ENCODE results near the gene OSBP2.
"Not testable (repeated sequence)": the region's sequence is repeated elsewhere in the genome, so short reads cannot be mapped to it uniquely, and the experiment has no call there.

OSBP2 gene

GRCh38 chr22:30718491-30718890 lies 23.8 kb downstream of the OSBP2 start:
- no peak for DNase-seq (ENCODE audit: low spot score)

- DNase-seq (ENCODE audit: low spot score), result no peak
Observed at GRCh38 chr22:30718938-30719337, 24.3 kb downstream of the OSBP2 start.

GRCh38 chr22:30720263-30720837 lies 25.7 kb downstream of the OSBP2 start:
- no peak for DNase-seq (ENCODE audit: low spot score)

- no peak for DNase-seq (ENCODE audit: low spot score)
Observed at GRCh38 chr22:30721741-30722140, 27.1 kb downstream of the OSBP2 start.

GRCh38 chr22:30728826-30729225 lies 34.2 kb downstream of the OSBP2 start:
- DNase-seq (ENCODE audit: low spot score), result no peak

GRCh38 chr22:30731658-30732057 lies 37.0 kb downstream of the OSBP2 start:
- DNase-seq (ENCODE audit: low spot score), result no peak

- DNase-seq (ENCODE audit: low spot score), result no peak
Observed at GRCh38 chr22:30732426-30732825, 37.8 kb downstream of the OSBP2 start.

- DNase-seq (ENCODE audit: low spot score), result no peak
Observed at GRCh38 chr22:30733181-30733631, 38.5 kb downstream of the OSBP2 start.

GRCh38 chr22:30740007-30740406 lies 45.3 kb downstream of the OSBP2 start:
- not testable (repeated sequence) for DNase-seq (ENCODE audit: low spot score)

- not testable (repeated sequence) for DNase-seq (ENCODE audit: low spot score)
Observed at GRCh38 chr22:30740511-30740910, 45.8 kb downstream of the OSBP2 start.

GRCh38 chr22:30742291-30743256 lies 47.9 kb downstream of the OSBP2 start:
- DNase-seq (ENCODE audit: low spot score), result no peak

GRCh38 chr22:30743257-30744020 lies 48.8 kb downstream of the OSBP2 start:
- DNase-seq (ENCODE audit: low spot score), result no peak

- no peak for DNase-seq (ENCODE audit: low spot score)
Observed at GRCh38 chr22:30744224-30744623, 49.5 kb downstream of the OSBP2 start.

GRCh38 chr22:30747493-30747892 lies 52.8 kb downstream of the OSBP2 start:
- no peak for DNase-seq (ENCODE audit: low spot score)

GRCh38 chr22:30749272-30749671 lies 54.6 kb downstream of the OSBP2 start:
- no peak for DNase-seq (ENCODE audit: low spot score)

GRCh38 chr22:30749849-30750248 lies 55.2 kb downstream of the OSBP2 start:
- DNase-seq (ENCODE audit: low spot score), result no peak

GRCh38 chr22:30751529-30751928 lies 56.9 kb downstream of the OSBP2 start:
- DNase-seq (ENCODE audit: low spot score), result no peak

- DNase-seq (ENCODE audit: low spot score), result no peak
Observed at GRCh38 chr22:30752771-30753170, 58.1 kb downstream of the OSBP2 start.

- no peak for DNase-seq (ENCODE audit: low spot score)
Observed at GRCh38 chr22:30753701-30754100, 59.0 kb downstream of the OSBP2 start.

GRCh38 chr22:30754521-30754920 lies 59.8 kb downstream of the OSBP2 start:
- no peak for DNase-seq (ENCODE audit: low spot score)

GRCh38 chr22:30754971-30755758 lies 60.5 kb downstream of the OSBP2 start:
- DNase-seq (ENCODE audit: low spot score), result no peak

GRCh38 chr22:30755759-30756124 lies 61.1 kb downstream of the OSBP2 start:
- DNase-seq (ENCODE audit: low spot score), result no peak

Data from left forelimb (tissue), 1 donor.